Urothelium cell line (cell line): ENCODE results near the gene MAST2.
A peak's percentile ranks its signal among the peaks of the same experiment; 100 is the strongest.
"Not testable (repeated sequence)": the region's sequence is repeated elsewhere in the genome, so short reads cannot be mapped to it uniquely, and the experiment has no call there.

Experiments used
- DNase-seq: peaks from one replicate; pipeline ENCODE4 v3.0.0; 2011; ENCODE audit warnings: low spot score, mixed read lengths
- FAIRE-seq: peaks from 2 replicates; lab custom pipeline; 2011; peaks lifted over from hg19 to GRCh38; lab: Jason Lieb, UNC

The MAST2 gene

DNA sequence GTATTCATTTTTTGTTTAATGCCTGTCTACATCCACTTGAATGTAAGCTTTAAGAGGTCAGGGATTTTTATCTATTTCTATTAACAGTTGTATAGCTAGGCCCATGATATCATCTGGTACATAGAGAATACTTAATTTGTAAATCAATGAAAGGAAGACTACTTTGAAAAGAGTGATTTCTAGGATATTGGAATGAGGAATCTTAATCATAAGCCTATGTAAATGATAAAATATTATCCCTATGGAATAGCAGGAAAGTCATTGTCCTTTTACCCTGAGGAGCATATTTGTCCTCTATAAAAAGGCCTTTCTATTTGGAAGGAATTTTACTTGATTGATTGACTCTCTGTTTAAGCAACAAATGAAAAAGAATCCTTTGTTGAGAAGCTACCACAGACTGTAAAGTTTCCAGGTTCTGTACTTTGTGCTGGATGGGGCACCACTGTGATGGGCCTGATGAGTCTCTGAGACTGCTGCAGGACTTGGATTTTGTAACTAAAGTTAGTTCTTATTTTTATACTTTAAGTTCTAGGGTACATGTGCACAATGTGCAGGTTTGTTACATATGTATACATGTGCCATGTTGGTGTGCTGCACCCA is 53.8 kb downstream of the MAST2 start:
- FAIRE-seq, result no peak
- DNase-seq, result no peak

DNA sequence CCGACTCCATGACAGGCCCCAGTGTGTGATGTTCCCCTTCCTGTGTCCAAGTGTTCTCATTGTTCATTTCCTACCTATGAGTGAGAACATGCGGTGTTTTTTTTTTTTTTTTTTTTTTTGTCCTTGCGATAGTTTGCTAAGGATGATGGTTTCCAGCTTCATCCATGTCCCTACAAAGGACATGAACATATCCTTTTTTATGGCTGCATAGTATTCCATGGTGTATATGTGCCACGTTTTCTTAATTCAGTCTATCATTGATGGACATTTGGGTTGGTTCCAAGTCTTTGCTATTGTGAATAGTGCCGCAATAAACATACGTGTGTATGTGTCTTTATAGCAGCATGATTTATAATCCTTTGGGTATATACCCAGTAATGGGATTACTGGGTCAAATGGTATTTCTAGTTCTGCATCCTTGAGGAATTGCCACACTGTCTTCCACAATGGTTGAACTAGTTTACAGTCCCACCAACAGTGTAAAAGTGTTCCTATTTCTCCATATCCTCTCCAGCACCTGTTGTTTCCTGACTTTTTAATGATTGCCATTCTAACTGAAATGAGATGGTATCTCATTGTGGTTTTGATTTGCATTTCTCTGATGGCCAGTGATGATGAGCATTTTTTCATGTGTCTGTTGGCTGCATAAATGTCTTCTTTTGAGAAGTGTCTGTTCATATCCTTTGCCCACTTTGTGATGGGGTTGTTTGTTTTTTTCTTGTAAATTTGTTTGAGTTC is 54.5 kb downstream of the MAST2 start:
- not testable (repeated sequence) for DNase-seq, FAIRE-seq

DNA sequence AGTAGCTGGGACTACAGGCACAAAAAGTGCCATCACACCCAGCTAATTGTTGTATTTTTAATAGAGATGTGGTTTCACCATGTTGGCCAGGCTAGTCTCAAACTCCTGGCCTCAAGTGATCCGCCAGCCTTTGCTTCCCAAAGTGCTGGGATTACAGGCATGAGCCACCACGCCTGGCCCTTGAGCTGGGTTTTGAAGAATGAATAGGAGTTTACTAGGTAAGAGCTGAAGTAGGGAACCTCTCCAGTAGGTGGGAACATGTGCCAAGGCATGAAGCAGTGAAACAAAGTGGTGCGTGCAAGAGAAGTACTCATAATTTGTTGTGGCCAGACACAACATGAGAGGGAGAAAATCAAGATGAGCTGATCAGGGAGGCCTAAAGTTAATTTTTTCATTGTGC is 55.8 kb downstream of the MAST2 start:
- FAIRE-seq (no peak), DNase-seq (no peak)

DNA sequence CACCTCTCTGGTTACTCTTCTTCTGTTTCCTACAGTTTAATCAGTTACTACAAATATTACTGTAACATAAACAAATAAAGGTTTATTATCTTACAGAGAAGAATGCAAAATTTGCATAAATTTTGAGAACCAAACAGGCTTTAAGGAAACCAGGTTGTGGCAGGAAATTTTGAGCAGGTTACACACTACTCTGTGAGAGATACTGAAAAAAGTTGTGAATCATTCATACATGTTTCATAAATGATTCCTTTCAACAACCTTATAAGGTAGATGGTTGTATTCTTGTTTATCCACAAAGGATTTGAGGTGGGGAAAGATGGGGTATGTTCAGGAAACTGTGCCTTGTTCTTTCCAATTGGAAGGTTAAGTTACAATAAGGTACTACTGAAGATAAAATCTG is 58.6 kb downstream of the MAST2 start:
- no peak for DNase-seq
- FAIRE-seq, result no peak

DNA sequence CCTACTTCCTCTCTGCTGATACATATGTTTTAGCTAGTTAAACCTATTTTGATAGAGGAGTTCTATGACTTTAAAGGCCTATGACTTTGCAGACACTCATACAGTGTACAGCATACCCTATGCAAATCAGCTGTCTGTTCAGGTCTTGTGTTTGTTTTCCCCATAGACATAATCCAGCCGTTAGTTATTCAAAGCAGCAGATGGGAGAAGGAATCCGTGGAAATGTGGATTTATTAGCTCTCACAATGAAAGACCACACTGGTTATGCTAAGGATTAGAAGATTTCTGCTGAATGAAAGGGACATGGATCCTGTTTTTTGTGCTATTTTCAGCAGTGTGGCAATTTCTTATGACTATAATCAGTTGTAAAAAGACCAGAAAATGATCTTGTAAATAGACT is 59.8 kb downstream of the MAST2 start:
- FAIRE-seq, result peak; percentile 17

DNA sequence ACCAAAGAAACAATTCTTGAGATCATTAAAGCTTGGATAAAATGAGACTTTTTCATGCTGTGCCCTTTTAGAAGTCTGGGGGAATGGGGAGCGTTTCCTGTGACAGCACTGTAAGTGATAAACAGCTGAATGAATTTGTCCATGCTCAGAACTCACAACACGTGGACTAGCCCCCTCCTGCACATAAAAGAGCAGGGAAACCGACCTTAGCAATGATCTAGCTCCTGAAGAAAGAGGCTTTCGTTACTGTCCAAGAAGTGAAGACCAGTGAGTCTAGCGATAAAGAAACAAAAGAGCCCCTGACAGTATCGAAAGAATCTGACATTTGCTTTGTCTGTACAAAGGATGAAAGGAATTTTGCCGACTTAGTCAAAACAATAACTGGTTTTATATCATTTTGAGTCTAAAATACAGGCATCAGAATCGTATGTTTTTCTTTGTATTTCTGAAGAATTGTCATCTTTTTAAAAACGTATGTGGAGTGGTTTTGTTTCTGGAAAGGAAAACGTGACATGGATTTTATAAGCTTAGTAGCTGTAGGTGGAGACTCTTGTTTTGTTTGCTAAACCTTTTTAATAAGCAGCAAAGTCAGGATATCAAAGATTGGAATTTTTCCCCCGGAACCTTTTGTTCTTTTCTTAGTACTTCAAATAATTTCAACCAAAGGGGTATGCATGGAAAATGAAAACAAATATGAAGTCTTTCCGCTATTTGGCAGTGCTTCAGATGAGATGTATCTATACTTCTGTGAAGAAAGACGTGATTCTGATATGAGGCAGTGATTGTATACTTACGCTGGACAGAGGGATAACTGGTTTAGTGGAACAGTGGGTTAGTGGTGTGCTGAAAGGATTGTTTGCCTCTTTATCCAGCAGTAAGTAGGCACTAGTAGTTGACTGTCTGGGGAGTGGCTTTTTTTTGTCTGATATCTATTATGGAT is 61.0 kb downstream of the MAST2 start:
- FAIRE-seq (no peak), DNase-seq (no peak)

More for the DNA sequence above, 59.8 kb downstream of the MAST2 start:
- no peak for DNase-seq

DNA sequence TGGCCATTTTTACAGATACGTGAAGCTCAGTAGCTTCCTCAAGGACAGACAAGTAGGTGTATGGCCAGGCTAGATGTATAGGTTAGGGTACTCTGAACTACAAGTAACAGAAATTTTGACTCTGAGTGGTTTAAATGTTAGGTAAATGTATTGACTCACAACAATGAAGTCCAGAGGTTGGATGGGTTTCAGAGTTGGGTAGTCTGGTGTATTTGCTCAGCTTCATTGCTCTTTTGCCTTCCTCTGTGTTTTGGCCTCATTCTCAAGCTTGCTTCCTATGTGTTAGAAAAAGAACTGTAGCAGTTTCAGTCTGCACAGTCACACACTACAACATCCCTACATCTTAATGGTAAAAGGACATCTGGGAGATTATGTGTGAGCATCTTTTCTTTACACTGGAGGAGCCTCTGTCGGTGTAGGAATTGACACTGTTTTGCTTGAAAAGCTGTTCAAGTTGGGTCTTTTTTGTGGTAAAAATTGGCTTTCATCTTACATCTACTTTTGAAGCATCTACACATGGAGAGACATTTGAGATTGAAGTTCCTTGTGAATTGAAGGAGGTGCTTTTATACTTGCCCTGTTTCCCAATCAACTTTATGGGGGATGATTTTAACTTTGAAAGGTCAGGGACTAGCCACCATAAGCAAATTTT is 64.4 kb downstream of the MAST2 start:
- DNase-seq (no peak), FAIRE-seq (peak; percentile 59)

DNA sequence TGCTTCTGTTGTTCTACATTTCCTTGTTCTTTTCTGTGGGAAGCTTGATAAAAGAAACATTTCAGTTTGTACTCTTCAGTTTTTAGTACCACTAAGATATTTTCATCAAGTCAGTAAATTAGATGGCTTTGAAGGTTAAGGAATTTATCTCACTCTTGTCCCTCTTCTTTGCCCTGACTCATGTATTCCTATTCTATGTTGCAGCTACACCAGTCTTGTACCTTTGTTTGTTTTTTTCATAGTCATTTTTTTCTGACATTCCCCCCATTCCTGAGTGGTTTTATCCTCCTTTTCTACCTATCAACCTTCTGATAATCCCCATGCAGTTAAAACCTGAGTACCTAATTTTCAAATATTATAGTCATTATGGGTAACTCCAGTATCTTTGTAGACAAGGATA is 65.4 kb downstream of the MAST2 start:
- DNase-seq (peak; percentile 16), FAIRE-seq (no peak)

DNA sequence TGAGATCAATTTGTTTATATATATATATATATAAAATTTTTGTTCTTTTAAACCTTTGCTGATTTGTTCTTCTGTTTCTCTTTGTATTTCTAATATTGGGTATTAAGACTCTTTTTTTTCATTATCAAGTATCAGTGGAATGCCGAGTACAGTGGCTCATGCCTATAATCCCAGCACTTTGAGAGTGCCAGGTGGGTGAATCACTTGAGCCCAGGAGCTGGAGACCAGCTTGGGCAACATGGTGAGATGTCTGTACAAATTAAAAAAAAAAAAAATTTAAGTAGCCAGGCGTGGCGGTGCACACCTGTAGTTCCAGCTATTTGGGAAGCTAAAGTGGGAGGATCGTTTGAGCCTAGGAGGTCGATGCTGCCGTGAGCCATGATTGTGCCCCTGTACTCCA is 67.1 kb downstream of the MAST2 start:
- FAIRE-seq (no peak), DNase-seq (no peak)

DNA sequence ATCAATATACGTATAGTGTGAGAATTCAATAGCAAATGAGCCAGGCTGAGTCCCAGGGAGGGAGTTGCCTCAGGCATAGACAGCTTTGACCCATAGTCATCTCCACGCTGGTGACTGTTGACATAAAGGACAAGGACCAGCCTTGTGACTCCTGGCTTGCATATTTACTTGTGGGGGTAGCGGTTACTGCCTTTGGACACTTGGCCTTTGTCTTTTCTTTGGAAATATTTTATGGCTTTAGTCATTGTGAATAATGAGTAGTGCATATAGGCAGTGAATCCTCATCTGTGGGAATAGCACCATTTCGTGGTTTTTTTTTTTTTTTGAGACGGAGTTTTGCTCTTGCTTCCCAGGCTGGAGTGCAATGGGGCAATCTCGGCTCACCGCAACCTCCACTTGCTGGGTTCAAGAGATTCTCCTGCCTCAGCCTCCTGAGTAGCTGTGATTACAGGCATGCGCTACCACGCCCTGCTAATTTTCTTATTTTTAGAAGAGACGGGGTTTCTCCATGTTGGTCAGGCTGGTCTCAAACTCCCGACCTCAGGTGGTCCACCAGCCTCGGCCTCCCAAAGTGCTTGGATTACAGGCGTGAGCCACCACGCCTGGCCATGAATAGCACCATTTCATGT is 68.9 kb downstream of the MAST2 start:
- FAIRE-seq (peak; percentile 20), DNase-seq (peak; percentile 67)

DNA sequence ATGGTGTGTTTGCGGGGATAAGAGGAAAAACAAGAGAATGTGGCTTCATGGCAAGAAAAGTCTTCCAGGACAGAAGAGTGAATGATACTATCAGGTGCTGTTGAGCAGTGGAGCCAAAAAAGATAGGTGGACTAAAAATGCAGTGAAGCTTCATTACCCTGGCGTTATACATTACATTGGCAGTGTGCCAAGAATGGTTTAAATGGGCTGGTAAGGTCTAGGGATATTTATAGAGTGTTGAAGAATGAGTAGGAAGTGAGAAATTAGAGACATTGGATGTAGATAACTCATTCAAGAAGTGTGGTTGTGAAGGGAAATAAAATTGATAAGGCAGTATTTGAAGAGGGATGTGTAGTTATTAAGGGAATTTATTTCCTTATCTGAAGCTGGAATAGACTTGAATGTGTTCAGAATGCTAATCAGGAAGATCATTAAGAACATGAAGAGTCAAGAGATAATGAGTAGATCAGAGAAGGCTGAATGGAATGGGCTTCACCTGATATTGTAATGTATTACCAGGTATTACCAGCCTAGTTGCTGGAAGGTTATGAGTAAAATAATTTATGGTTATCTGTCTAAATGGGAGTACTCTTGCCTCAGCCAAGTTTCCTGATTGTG is 72.7 kb downstream of the MAST2 start:
- DNase-seq (no peak), FAIRE-seq (no peak)

DNA sequence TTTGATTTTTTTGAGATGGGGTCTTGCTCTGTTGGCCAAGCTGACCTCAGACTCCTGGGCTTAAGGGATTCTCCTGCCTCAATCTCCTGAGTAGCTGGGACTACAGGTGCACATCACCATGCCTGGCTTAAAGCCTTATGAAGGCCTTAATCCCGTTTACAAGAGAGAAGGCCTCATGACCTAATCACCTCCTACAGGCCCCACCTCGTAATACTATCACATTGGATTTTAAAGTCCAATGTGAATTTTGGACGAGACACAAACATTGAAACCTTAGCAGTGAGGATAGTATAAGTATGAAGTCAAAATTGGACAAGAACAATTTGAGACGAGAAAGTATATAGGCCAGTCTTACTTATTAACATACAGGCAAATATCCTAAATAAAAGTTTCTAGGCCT is 73.9 kb downstream of the MAST2 start:
- FAIRE-seq (no peak), DNase-seq (no peak)

DNA sequence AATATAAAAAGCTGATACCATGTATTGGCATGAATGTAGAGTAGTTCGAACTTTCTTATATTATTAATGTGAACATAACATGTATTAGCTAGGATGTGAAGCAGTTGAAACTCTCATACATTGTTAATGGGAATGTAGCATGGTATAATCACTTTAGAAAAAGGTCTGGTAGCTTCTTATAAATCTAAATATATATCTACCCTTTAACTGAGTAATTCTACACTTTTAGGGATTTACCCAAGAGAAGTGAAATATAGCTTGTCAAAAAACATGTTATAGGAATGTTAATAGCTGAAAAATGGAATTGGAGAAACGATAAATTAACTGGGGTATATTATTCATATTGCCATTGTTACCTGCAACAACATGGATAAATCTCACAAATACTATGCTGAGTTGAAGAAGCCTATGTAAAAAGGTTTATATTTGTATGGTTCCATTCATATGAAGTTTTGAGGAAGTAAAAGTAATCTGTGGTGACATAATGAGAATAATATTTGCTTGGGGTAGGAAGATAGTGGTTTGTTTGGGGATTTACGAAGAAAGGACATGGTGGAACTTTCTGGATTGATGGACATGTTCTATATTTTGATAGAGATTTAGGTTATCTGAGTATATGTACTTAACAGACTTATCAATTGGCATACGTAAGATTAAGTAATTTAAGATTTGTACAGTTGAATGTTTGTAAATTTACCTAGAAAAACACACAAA is 76.6 kb downstream of the MAST2 start:
- DNase-seq (no peak), FAIRE-seq (no peak)

DNA sequence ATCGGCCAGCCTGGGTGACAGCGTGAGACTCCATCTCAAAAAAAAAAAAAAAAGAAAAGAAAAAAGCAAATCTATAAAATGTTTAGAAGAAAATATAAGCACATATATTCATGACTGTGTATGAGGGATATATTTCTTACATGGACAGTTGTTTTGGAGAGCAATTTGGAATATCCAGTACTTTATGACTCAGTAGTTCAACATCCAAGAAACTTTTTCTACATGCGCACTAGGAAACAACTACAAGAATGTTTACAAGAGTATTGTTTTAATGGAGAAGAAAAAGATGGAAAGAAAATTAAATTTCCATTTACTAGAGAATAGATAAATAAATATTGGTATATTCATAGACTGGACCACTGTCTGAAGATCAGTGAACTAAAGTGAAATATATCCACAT is 77.5 kb downstream of the MAST2 start:
- DNase-seq (no peak), FAIRE-seq (no peak)

DNA sequence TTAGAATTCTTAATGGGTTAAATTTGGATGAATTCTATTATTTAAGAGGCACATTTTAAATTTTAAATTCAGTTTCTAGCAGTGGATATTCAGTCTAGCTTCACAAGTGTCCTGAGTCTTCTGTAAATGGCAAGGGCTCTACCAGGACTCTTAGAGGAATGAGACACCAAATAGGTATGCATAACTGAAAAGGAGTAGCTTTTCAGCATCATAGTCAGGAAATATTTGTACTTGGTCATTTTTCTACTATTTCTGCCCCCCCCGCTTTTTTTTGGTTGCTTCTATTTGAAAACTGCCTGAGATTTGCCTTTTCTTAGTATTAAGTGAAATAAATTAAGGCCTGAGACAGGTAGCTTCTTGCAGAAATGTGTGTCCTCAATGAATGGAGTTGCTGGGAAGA is 80.2 kb downstream of the MAST2 start:
- no peak for FAIRE-seq
- DNase-seq, result peak; percentile 21

DNA sequence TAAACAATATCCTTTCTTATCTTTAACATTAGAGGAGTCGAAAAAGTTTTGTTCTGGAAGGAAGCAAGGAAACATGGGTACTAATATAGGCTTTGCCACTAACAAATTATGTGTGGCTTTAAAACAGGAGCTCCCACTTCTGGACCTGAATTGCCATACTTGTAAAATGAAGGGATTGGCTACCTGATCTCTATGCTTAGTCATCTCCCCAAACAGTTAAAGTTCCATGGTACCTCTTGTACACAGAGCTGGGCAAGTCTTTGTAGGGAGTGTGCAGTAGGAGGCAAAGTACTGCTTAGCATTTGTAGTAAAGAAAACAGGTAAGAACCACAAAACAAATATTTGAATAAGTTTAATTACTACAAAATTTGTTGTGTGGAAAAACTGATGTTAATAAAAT is 81.3 kb downstream of the MAST2 start:
- DNase-seq (no peak), FAIRE-seq (no peak)

DNA sequence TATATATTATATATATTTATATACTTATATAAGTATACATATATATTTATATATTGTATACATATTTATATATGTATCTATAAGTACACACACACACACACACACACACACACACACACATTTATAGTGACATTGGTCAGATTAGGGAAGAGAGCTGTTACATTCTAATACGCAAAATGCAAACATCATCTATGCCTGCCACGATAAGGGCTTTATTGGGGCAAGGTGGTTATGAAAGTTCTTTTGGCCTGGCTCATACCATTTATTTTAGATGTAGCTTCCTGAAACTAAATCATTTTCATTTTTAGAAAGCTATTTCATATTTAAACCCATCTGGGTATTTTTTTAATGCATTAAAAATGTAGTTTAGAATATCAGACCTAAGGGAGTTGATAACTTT is 82.8 kb downstream of the MAST2 start:
- DNase-seq (no peak), FAIRE-seq (no peak)

DNA sequence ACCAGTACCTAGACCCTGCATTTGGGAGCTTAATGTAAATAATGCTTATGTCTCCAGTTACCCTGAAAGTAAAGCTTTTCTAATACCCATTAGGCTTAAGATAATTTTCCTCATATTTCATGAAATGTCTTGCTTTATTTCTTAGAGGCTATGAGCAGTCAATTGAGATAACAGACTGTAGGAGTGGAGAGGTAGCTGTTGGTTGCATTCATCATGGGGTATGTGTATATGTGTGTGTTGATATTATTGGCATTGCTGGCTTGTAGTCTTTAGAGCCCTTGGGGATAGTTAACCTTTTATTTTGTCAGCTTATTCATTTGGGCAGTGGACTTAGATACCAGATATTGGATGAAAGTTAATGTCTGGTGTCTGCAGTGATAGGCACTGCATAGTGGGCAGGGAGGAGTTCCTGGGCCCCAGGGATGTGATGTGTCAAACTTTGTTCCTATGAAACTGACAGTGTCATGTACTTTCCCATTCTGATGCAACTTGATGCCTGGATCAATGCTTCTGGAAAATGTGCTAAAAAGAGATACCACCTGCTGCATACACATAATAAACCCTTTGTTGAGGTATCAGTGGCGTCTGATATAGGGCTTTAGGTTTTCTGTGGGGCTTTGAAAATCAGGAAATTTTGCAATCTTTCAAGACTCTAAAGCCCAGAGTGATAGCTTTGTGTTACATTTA is 83.9 kb downstream of the MAST2 start:
- FAIRE-seq, result no peak
- DNase-seq, result no peak

DNA sequence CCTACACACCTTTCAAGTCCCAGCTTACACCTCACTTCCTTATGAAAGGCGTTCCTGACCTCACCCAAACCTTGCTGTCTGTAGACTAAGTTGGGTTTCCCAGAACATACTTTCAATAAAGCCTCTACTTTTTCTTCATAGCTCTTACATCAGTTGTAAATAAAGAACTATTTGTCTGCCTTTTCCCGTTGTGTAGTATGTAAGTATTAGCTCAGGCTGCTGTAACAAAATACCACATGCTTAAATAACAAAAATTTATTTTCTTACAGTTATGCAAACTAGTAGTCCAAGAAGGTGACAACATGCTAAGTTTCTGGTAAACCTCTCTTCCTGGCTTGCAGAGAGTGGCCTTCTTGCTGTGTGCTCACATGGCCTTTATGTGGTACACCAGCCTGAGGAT is 86.7 kb downstream of the MAST2 start:
- DNase-seq (no peak), FAIRE-seq (no peak)
